Stimulated activated memory B cell treated with anti-CD40 and anti-IgM and Interleukin-4, amounts not matched to agents 10 μg/mL and 1 μg/mL and 100 μg/mL, for 72 hours (primary cell): ENCODE measurements around the gene SLC17A7.
A peak's percentile ranks its signal among the peaks of the same experiment; 100 is the strongest.

ENCODE experiments used
- ATAC-seq: fragments of 150-1000 bp; cut with Tn5 transposase; 2 replicates; pipeline ENCODE4 v1.10.0; 2021
- H3K27ac Mint-ChIP-seq: one replicate; pipeline ENCODE4 v1.8.0; 2022; ENCODE audit warnings: mild to moderate bottlenecking, mixed read lengths
- H3K27me3 Mint-ChIP-seq: one replicate; pipeline ENCODE4 v1.8.0; 2022; ENCODE audit warnings: mixed read lengths
- H3K36me3 Mint-ChIP-seq: one replicate; pipeline ENCODE4 v1.8.0; 2022; ENCODE audit warnings: mixed read lengths
- H3K4me1 Mint-ChIP-seq: one replicate; pipeline ENCODE4 v1.8.0; 2022; ENCODE audit warnings: mixed read lengths
- H3K4me3 Mint-ChIP-seq: one replicate; pipeline ENCODE4 v1.8.0; 2022; ENCODE audit warnings: mild to moderate bottlenecking, moderate library complexity, mixed read lengths
- H3K9me3 Mint-ChIP-seq: one replicate; pipeline ENCODE4 v1.8.0; 2022; ENCODE audit warnings: mixed read lengths

The SLC17A7 gene

GRCh38 chr19:49398001-49398615 is 43.2 kb downstream of the SLC17A7 start:
- Mint-ChIP-seq H3K27ac (peak overlapping the region; percentile 18), H3K27me3 (peaks cover 10% of the 10 kb centered on the region), H3K36me3 (no peaks in the 10 kb centered on the region), H3K4me1 (peaks cover 15% of the 10 kb centered on the region), H3K4me3 (no peak overlapping the region), H3K9me3 (no peaks in the 10 kb centered on the region)
- no peak for ATAC-seq

DNA sequence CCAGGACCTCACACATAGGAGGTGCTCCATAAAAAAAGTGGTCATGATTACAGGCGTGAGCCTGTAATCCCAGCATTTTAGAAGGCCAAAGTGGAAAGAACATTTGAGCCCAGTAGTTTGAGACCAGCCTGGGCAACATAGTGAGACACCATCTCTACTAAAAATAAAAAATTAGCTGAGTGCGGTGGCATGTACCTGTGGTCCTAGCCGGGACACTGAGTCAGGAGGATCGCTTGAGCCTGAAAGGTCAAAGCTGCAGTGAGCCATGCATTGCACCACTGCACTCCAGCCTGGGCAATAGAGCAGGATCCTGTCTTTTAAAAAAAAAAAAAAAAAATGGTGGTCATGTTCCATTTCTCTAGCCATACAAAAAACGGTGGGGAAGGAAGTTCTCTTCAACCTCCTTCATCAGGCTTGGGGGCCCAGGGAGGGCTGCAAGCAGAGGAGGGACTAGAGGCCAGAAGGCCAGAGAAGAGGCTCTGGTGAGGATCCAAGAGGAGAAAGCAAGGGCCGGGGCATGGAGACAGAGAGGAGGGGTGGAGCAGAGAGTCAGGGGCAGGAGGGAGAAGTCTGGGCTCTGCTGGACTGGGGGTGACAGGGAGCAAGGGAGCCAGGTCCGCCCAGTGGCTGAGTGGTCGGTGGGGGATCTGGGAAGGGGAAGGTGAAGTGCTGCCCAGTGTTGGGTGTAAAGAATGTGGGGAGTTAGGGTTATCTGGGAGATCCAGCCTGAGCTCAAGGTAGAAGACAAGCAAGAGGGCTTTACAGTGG is 44.4 kb downstream of the SLC17A7 start:
- H3K9me3 Mint-ChIP-seq: no peaks in the 10 kb centered on the region
- no peak for ATAC-seq
- peak overlapping the region; percentile 41 for H3K27ac Mint-ChIP-seq
- H3K27me3 Mint-ChIP-seq: peaks cover 10% of the 10 kb centered on the region
- H3K36me3 Mint-ChIP-seq: no peaks in the 10 kb centered on the region
- H3K4me1 Mint-ChIP-seq: peaks cover 13% of the 10 kb centered on the region
- H3K4me3 Mint-ChIP-seq: no peak overlapping the region

- H3K4me3 Mint-ChIP-seq: no peak overlapping the region
- H3K9me3 Mint-ChIP-seq: no peaks in the 10 kb centered on the region
- no peaks in the 10 kb centered on the region for H3K36me3 Mint-ChIP-seq
- peak overlapping the region; percentile 41 for H3K27ac Mint-ChIP-seq
- peaks cover 10% of the 10 kb centered on the region for H3K27me3 Mint-ChIP-seq
- ATAC-seq: no peak
- peaks cover 25% of the 10 kb centered on the region for H3K4me1 Mint-ChIP-seq
Observed at GRCh38 chr19:49395581-49396407, 45.5 kb downstream of the SLC17A7 start.

DNA sequence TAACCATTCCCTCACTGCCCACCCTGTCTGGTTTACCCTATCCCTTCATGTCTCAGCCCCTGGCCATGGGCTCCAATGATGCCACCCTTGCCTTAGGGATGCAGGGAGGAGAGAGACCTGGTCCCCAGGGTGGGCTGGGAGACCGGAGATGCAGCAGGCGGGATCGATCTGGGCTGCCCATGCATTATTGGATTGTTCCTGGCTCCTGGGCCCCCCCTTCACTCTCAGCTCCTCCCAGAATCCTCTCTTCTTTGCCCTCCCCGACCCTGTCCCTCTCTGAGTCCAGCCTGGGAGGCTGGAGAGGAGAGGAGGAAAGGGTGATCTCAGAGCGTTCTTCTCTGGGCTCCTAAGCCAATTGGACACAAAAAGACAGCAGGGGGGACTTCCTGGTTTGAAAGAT is 47.4 kb downstream of the SLC17A7 start:
- no peak for ATAC-seq
- Mint-ChIP-seq H3K4me3 (no peak overlapping the region), H3K36me3 (no peaks in the 10 kb centered on the region), H3K4me1 (peaks cover 44% of the 10 kb centered on the region), H3K27me3 (peaks cover 10% of the 10 kb centered on the region), H3K9me3 (no peaks in the 10 kb centered on the region), H3K27ac (no peak overlapping the region)

- H3K27ac Mint-ChIP-seq: peak overlapping the region; percentile 69
- ATAC-seq: peak; percentile 82
- peaks cover 3% of the 10 kb centered on the region for H3K9me3 Mint-ChIP-seq
- H3K27me3 Mint-ChIP-seq: peaks cover 2% of the 10 kb centered on the region
- no peaks in the 10 kb centered on the region for H3K36me3 Mint-ChIP-seq
- peaks cover 54% of the 10 kb centered on the region for H3K4me1 Mint-ChIP-seq
- H3K4me3 Mint-ChIP-seq: peak overlapping the region; percentile 0
Observed at GRCh38 chr19:49391581-49392399, 49.5 kb downstream of the SLC17A7 start.

- ATAC-seq: peak; percentile 72
- Mint-ChIP-seq H3K27ac (peak overlapping the region; percentile 69), H3K4me3 (no peak overlapping the region), H3K4me1 (peaks cover 54% of the 10 kb centered on the region), H3K27me3 (no peaks in the 10 kb centered on the region), H3K9me3 (peaks cover 3% of the 10 kb centered on the region), H3K36me3 (no peaks in the 10 kb centered on the region)
Observed at GRCh38 chr19:49390929-49391359, 50.4 kb downstream of the SLC17A7 start.

DNA sequence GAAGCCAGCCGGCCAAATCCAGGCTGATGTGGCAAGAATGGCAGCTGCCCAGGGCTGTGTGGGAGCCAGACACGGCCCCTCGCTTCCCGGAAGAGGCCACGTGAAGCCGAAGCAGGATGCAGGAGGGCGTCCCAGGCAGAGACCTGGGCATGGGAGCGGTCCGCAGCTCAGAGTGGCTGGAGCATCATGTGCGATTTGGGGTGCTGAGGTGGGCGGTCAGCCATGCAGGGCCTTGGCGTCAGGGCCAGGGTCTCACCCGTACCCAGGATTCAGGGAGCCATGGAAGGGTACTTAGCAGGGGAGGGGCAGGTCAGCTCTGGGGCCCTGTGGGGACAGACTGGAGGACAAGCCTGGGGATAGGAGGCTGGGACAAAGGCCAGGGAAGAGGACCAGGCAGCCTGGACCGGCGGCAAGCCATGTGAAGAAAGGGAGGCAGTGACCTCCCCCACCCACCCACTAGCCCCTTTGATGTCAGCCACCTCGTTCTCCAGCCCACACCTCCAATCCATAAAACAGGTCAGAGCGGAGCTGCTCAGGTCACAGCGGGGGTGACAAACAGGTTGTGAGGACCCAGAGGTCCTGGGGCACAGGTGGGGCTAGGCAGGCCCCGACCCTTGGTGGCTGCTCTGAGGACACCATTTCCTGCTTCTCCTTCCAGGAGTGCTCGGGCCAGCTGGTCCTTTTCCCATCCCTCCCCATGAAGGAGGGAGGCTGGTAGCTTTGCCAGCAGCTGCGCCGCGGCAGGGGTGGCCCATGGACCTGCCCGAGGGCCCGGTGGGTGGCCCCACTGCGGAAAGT is 51.0 kb downstream of the SLC17A7 start:
- no peaks in the 10 kb centered on the region for H3K27me3 Mint-ChIP-seq
- no peak for ATAC-seq
- peak overlapping the region; percentile 69 for H3K27ac Mint-ChIP-seq

GRCh38 chr19:49389406-49389805 is 51.9 kb downstream of the SLC17A7 start:
- peaks cover 54% of the 10 kb centered on the region for H3K4me1 Mint-ChIP-seq
- no peak for ATAC-seq

More for the DNA sequence above, 51.0 kb downstream of the SLC17A7 start:
- Mint-ChIP-seq H3K36me3 (no peaks in the 10 kb centered on the region), H3K9me3 (peaks cover 3% of the 10 kb centered on the region), H3K4me3 (no peak overlapping the region), H3K4me1 (peaks cover 54% of the 10 kb centered on the region)

DNA sequence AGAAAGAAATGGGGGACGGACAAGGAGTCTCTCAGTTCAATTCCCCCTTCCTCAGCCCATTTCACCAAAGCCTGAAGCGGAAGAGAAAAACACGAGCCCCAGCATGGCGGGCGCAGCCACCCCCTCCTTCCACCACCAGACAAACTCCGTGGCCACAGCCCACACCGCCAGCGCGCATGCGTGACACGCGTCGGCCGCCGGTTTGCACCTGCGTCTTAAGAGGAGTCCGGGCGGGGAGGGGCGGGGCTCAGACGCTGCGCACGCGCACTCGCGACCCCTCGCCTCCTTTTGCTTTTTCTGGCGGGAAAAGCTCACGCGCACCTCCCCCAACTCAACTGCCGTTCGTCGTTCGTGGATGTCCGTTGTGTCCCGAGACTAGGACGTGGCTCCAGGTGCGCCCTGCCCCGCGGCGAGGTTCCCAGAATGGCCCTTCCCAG is 53.4 kb downstream of the SLC17A7 start, which contains the start of gene KASH5:
Gene KASH5 (plus strand): TSS at position 314 of the 437 bp plus-strand sequence. CDS start 2,635 bp downstream, outside the sequence.
- Mint-ChIP-seq H3K27ac (peak within 1 kb of the TSS; percentile 69), H3K4me3 (peak within 1 kb of the TSS; percentile 83), H3K27me3 (no peaks in the 10 kb centered on the region), H3K36me3 (no peaks in the 10 kb centered on the region), H3K9me3 (peaks cover 3% of the 10 kb centered on the region), H3K4me1 (peaks cover 54% of the 10 kb centered on the region)
- peak; percentile 84 for ATAC-seq

More at GRCh38 chr19:49389406-49389805, 51.9 kb downstream of the SLC17A7 start:
- Mint-ChIP-seq H3K9me3 (peaks cover 3% of the 10 kb centered on the region), H3K27ac (peak overlapping the region; percentile 69), H3K36me3 (no peaks in the 10 kb centered on the region), H3K27me3 (no peaks in the 10 kb centered on the region), H3K4me3 (peak overlapping the region; percentile 29)

DNA sequence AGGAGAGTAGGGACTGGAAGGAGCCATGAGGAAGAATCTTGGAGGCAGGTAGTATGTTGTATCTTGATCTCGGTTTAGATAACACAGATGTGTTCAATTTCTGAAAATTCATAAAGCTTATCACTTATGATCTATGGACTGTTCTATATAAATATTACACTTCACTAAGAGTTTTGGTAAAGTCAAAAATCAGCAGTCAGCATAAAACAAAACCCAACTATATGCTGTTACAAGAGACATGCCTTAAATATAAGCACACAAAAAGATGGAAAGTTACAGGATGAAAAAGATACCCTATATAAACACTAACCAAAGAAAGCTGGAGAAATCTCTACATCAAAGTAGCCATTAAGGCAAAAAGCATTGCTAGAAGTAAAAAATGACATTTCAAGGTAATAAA is 57.7 kb downstream of the SLC17A7 start:
- Mint-ChIP-seq H3K27me3 (no peaks in the 10 kb centered on the region), H3K36me3 (peaks cover 10% of the 10 kb centered on the region), H3K9me3 (peaks cover 6% of the 10 kb centered on the region), H3K4me3 (no peak overlapping the region), H3K4me1 (peaks cover 16% of the 10 kb centered on the region), H3K27ac (no peak overlapping the region)
- ATAC-seq: no peak

DNA sequence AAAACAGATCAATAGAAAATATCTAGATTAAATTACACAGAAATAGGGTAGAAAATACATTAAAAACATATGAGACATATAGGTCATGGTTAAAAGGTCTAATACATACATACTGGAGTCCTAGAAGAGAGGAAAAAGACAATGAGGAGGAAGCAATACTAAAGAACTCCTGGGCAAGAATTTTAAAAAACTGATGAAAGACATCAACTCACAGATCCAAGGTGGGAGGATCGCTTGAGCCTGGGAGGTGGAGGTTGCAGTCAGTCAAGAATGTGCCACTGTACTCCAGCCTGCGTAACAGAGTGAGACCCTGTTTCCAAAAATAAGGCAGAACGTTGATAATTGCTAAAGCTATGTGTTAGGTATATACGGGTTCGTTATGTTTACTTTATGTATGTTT is 58.7 kb downstream of the SLC17A7 start:
- peaks cover 3% of the 10 kb centered on the region for H3K9me3 Mint-ChIP-seq
- H3K27ac Mint-ChIP-seq: no peak overlapping the region
- peaks cover 10% of the 10 kb centered on the region for H3K36me3 Mint-ChIP-seq
- peaks cover 6% of the 10 kb centered on the region for H3K4me1 Mint-ChIP-seq
- no peak for ATAC-seq
- no peaks in the 10 kb centered on the region for H3K27me3 Mint-ChIP-seq
- no peak overlapping the region for H3K4me3 Mint-ChIP-seq

- Mint-ChIP-seq H3K36me3 (peaks cover 10% of the 10 kb centered on the region), H3K4me1 (no peaks in the 10 kb centered on the region), H3K9me3 (peaks cover 3% of the 10 kb centered on the region), H3K27me3 (peaks cover 2% of the 10 kb centered on the region), H3K27ac (no peak overlapping the region), H3K4me3 (no peak overlapping the region)
- no peak for ATAC-seq
Observed at GRCh38 chr19:49380391-49380790, 60.9 kb downstream of the SLC17A7 start.
